ENCODE measurements around the gene TSC1.
A peak's percentile ranks its signal among the peaks of the same experiment; 100 is the strongest.

TSC1 gene

DNA sequence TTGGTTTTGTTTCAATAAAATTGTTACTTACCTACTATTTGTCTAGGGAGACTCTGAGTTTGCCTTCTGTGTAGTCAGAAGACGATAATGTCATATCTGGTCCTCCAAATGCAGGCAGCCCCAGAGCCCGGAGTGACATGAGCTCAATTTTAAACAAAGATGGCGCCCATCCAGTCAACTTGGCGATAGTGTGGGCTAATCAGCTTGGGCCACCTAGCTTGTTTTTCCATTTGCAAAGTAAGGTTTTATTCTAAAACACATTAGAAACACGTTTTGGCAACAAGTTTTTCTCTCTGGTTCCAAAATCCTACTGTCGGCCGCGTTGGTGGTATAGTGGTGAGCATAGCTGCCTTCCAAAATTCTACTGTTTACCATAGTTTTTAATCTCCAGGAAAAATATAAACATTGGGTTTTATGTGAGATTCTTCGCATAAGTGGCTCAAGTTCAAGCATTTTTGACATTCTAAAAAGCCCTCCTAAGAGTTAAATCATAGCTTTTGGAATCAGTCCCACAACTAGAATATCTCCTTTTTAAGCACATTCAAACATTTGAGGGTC lies 13.2 kb downstream of the TSC1 start:
- DNase-seq: no peak

DNA sequence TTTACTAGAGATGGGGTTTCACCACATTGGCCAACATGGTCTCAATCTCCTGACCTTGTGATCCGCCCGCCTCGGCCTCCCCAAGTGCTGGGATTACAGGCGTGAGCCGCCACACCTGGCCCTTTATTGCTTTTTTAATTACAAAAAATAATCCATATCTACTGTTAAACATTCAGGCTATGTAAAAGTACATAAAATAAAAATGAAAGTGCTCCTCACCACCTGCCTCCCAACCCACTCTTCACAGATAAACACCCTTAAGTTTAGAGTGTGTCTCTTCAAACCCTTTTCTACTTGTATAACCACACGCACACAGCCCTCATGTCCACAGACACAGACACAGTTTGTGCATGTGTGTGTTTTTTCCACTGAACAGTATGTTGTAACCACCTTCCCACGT lies 16.7 kb downstream of the TSC1 start:
- no peak for DNase-seq

DNA sequence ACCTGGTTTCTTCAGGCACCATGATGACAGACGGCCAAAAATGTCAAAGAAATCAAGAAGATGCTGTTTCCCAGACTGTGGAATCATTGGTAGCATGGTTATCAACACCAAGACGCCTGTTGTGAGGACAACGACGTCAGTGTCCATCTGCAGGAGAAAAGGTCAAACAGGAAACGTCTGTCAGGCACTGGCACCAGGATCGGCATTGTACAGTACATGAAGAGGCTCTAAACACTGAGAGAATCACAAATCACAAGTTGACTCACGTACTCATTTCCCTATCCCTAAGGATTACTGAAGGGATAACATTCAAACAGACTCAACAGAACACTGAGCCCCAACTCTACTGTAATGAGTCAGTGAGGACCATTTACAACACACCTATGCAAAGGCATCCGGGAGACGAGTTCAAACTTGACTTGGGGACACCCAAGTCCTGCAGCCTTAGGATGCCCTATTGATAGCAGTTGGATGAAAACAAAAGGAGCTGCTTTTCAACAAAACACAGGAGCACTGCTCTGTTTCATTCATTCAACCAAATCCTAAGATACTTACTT lies 21.0 kb downstream of the TSC1 start:
- no peak for DNase-seq

DNA sequence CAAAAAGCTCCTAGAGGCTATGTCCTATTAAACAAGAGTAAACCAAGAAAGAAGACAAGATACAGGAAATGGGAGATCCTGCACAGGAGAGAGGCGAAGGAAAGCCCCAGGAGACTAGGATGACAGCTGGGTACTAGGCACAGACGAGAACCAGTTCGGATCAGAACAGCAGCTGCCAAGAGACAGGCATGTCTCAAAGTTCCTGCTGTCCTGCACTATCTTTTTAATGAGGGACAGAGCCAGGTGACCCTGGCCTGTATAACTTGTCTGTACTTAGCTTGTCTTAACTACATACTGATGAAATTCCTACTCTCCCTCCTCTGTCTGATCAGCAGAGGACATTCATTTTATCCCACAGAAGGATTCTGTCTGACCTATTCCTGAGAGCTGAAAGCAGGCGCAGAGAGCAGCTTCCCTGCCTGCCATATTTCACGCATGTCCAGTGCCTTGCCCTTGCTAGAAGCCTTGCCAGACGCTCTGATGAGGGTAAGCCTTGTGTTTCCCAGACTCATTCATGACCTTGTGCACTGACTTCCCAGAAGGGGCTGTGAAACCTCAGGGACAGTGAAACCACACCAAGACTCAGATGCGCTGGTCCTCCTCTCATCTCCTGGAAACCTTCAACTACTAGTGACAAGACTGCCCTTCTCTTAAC lies 24.7 kb downstream of the TSC1 start:
- DNase-seq: no peak

DNA sequence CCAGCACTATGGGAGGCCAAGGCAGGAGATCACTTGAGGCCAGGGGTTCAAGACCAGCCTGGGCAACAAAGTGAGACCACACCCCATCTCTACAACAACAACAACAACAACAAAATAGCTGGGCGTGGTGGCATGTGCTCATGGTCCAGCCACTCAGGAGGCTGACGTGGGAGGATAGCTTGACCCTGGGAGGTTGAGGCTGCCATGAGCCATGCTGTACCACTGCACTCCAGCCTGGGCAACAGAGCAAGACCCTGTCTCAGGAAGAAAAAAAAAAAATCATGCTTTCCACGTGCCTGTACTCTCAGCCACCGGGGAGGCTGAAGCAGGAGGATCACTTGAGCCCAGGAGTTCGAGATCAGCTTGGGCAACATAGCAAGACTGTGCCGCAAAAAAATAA lies 29.5 kb downstream of the TSC1 start:
- no peak for DNase-seq

DNA sequence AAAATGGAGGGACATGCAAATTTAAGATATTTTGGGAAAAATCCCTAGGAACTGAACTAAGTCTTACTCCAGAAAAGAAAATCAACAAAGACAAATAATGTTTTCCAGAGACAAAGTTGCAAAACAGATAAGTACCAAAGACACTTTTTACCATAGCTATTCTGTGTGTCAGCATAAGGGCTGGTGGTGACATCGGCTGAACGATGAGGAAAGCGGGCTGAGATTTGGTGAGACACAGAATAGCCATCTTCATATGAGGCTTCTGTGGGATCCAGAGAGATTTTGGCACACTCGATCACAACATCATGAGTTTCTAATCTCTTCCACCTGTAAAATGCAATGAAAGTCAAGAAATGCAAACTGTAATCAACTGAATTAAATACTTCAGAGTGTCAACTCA lies 32.3 kb downstream of the TSC1 start:
- no peak for DNase-seq

DNA sequence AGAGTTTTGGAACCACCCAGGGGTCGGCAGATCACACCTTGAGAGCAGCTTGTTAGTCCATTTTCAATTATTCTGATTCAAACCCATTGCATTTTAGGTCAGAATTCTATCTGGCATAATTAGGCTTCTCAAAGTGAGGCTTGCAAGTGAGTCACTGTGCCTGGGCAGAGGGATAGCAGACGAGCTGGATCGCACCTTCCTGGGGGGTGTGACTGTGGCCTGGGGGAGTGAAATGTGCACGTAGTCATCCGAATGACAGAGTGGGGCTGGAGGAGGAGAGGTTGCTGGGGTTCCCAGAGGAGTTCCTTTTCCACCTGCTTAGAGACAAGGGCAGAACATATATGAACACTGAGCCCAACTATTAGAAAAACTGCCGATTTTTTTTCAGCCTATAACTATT lies 34.0 kb downstream of the TSC1 start:
- DNase-seq: no peak

DNA sequence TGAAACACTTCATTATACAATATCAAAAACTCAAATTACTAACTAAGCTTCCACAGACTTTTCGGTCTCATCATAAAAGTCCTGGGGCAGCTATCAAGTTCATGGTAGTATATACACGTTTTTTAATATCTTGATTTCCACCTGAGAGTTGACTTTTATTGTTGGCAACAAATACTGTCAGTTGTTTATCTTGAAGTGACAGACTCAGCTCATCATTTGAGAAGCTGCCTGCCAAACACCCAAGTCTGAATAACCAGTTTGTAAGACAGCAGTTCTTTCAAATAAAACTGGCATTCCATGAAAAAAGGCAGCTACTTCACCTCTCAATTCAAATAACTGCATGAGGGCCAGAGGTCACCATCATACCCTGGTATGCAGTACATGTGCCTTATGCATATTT lies 35.1 kb downstream of the TSC1 start:
- no peak for DNase-seq

DNA sequence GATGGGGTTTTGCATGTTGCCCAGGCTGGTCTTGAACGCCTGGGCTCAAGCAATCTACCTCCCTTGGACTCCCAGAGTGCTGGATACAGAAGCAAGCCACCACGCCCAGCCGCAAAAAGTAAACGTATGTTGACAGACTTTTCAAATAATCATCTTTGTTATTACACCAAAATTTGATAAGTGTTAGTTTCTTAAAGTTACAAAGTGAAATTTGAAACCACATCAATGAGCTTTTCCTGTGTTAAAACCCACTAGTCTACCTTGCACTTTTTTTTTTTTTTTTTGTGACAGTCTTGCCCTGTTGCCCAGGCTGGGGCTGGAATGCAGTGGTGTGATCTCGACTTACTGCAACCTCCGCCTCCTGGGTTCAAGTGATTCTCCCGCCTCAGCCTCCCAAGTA lies 35.8 kb downstream of the TSC1 start:
- no peak for DNase-seq

DNA sequence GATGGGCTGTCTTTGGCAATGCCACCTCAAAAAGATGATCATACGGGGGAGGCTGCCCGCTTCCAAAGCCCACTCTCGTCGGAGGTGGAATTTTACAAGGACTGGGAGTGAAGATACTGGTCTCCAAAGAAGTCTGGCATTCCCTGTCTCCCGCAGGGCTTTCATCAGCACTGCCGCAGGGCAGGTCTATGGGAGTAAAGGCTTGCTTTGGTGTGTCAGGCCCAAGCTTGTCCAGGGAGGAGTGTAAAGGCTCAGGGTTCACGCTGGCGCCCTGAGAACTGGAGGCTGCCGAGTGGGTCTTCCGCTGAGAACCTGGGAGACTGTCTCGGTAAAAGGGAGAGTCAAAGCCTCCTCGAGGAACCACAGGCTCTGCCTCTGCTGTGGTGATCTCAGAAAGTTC lies 38.7 kb downstream of the TSC1 start:
- DNase-seq: no peak

DNA sequence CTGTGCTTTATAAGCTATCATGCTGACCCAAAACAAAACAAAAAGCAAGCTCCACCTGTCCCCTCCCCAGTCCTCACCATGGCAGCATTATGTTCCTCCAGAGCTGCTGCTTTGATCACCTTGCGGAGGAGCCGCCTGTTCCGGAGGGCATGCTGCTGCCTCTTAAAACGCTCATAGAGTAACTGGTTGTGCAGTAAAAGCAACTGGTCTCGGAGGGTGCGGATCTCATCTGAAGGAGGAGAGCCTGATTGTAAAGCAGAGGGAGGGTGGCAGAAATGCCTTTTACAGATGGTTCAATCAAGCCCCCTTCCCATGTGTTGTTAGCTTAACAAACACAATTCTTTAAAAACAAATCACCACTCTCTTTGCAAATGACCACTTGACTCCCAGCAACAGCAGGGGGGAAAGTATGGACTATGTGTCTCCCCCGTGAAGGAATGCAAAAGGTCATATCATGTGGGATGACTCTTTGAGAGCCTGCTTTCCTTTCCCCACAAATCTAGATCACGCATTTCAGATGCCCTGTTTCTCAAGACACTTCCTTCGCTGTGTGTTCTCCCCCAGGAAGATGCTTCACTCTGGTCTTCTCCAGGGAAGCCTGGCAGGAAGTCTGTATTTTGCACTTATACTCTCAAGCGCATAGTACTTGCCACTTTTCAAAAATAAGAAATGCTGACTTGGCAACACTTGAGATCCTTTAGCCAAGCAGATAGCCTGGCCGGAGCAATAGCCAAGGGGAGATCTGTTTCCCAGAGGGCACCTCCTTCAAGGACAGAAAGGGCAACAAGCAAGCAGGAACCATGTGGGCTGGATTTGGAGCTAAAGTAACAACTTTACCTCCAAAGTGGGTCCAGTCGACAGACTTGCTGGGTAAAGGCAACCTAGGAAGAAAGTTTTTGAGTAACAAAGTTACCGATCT lies 40.6 kb downstream of the TSC1 start:
- no peak for DNase-seq

DNA sequence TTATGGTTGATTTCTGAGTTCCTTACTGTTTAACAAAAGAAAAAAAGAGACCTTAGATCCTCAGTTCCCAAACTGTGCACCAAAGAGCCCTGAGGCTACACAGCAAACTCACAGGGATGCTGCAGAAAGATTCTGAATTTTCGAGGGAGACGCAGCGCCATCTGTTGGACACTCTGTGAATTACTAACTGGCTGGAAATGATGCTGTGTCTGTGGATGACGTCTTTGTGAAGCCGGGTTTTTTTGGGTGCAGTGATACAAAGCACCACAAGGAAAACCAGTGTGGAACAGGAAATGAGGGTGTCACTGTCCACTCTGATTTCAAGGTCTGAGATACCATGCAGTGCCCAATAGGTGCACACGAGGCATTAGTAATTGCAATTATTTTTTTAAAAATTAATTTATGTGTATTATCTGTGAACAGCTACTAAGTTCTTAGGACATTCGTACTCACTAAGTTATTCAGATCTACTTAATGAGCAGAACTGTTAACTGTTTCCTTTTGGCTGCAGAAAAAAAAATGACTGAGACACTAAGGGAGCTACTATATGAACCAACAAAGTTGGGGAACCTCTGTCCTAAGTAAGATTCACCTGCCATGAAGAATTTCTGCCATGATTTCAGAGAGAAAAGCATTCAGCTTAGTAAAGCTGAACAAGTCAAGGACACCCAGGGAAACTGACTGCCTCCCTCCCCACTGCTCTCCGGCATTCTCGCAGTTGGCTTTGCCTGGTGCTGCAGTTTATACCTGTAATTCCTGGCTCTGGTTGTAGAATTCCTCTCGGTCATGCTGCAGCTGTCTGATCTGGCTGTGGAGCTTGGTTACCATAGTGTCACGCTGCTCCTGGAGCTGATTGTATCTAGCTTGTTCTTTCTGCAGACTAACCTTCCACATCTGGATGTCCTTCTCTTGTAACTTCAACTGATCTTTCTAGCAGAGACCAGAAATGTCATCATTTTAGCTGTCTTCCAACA lies 42.3 kb downstream of the TSC1 start:
- peak; percentile 67 to 69 for DNase-seq

DNA sequence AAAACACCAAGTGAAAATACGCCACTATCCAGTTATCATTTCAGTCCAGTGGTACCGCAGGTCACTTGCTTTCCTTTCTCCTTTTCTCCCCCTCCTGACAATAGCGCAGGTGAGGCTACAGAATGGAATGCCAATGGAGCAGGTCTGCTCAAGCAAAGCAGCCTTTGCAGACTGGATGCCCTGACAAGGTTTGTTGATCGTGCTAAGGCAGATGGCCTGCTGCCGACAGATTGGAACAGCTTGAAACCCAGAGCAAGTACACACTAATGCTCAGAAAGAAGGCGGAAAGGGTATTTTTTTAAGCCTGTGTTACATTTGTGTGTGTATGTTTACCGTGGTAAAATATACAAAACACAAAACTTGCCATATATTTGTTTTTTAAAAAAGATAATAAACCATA lies 46.4 kb downstream of the TSC1 start:
- no peak for DNase-seq

DNA sequence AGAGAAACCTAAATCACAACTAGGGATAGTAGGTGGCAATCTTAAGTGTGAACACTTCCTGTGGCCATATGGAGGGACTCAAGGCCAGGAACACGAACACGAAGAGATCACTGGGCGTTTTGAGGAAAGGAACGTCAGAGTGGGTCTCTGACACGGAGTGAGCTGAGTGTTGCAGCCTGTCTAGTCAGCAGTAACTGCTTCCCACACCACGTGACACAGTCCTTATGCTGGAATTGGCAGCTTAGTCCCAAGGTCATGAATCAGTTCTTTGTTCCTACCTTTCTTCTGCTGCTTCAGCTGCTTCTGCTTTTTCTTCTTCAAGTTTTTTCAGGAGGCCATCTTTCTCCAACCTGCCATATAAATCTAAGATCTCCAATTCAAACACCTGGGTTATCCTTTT lies 47.5 kb downstream of the TSC1 start:
- DNase-seq: no peak

DNA sequence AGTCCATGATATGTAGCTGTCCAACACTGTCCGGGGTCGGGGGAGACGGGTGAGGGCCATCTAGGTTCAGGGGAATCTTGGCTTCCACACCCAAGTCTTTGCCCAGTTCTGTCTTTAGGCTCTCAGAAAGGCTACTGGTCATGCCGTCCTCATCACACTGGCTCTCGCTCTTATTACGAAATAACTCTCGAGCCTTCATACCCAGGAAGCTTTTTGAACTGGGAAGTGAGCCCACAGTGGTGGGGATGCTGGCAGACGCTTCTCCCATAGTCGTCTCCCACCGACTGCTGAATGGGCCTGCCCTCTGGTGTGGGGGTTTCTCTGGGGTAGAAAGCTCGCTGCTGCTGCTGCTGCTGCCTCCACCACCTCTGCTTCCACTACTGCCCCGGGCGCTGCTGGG lies 48.2 kb downstream of the TSC1 start:
- DNase-seq: no peak

DNA sequence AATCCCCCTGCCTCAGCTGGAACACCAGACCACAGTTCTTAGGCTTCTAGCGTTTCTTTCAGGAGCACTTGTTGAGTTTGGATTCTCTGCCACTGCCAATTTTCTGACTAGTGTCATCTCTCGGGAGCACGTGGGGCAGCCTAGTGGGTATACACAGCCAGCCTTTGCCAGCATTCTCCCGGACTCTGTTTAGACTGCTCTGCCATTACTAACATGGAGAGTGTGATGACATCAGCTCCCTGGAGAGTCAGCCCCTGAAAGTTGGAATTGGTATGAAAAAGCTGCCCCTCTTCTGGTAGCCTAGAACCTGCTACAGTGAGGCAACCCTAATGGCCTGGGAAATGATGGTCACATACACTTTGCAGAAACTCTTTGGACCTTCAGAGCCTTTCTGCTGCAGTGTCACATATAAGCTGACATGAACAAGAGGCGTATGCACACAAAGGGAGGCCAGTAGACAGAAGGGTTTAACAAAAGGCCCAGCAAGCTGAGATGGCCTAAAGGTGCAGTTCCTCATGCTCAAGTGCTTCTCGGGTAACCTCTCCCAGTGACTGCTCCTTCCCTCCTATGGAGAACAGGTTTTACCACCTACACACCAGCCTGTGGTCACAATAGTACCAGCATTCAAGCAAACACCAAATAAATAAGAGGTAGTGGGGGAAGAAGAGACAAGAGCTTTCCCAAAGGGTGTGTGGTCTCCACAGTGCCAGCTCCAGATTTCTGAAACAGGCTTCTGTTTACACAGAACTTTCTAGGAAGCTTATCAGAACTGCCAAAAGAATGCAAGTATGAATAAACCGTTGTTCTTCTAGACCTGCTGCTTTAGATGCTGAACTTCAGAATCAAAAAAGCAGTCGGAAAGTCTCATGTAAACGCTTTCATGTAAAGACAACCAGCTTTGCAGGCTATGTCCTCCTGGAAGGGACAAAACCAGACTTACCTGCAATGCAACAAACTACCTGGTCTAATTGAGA lies 49.3 kb downstream of the TSC1 start:
- DNase-seq: no peak

DNA sequence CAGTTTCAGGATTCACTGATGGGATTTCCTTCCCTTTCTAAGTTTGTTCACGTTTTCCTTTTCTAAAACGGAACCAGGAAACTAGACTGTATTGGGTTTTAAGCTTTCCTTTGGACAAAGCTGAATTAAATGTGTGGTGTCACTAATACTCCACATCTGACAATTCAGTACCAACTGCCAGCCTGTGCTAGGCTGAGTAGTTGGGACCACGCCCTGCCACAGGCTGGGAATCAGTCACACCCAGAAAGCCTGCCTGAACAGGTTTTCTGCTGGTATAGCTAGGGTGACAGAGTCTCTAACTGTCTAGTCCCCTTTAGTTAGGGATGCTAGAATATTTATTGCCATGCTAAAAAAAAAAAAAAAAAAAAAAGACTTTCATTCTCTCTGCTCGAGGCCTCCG lies 50.1 kb downstream of the TSC1 start:
- no peak for DNase-seq

DNA sequence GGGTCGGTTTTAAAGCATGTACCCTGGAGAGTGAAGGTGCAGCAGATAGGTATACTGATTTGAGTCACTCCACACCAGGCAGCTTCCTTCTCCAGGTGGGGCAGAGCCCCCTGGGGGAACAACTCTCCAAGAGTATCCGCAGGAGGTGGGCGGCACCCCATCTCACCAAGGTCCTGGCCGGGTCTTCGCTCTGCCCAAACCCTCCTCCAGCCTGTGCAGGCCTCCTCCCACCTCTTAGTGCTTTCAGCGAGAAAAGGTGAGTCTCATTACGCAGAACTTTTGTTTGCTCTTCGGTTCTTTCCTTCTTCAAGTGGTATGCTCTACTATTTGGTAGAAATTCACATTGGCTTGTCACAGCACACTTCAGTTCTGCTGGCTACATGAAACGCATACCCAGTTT lies 52.0 kb downstream of the TSC1 start:
- DNase-seq: no peak

DNA sequence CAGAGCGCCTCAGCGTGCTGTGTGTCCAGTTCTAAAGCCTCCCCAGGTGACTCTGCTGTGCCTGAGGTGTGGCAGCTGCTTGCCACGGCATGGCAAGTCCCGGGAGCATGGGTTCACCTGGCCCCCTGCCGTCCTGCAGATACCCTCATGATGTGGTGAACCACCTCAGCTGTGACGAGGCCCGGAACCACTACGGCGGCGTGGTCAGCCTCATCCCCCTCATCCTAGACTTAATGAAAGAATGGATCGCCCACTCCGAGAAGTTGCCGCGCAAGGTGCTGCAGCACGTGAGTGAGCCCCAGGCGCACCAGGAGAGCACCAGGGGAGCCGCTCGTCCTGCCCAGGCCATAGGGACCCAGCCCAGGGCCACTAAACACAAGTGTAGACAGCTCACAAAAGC lies 56.3 kb downstream of the TSC1 start:
- no peak for DNase-seq

DNA sequence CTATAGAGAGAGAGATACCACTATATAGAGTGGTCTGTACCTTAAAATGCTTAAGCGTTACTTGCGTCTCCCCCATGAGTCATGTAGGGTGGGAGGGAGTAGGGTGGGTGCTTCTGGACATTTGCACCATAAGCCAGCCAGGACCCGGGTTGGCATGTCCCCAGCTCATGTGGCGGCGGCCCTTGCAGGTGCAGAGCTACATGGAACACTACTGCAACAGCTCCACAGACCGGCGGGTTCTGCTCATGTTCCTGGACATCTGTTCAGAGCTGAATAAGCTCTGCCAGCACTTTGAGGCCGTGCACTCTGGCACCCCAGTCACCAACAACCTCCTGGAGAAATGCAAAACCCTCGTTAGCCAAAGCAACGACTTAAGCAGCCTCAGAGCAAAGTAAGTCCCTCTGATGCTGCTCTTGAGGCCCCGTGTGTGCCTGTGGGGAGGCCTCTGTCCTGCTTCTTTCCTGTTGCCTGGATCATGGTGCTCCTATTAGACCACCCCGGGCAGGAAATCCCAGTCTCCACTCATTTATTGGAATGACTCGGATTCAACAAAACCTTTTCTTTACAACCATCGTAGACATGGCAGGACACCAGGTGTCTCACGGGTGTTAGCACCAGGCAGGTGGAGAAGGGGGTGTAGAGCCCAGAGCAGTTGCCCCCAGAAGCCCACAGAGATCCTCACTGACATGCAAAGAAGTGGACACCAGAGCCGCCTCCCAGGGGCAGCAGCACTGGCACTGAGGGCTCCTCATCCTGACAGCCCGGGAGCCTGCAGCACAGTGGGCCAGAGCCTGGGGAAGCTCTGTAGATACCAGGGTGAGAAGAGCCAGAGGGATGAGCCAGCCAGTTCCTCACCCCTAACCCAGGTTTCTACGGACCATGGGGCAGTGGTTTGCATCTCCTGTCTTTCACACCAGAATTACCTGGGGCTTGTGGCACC lies 57.0 kb downstream of the TSC1 start:
- no peak for DNase-seq
